Activated naive CD4-positive, alpha-beta T cell treated with anti-CD3 and anti-CD28 coated beads, Interleukin-2, amount 50 U/mL, for 72 hours (primary cell): ENCODE data around the gene ITIH5. TPM values are rescaled to one million over a fixed set of nuclear protein-coding genes. Genes with fewer than 3 reads are reported as not detected.

Source experiments
- ATAC-seq, 2 donors: fragments of 150-1000 bp; cut with Tn5 transposase; 2 replicates each; pipeline ENCODE4 v1.10.0; 2021; ENCODE audit warnings: mild to moderate bottlenecking in 2 of 2, moderate library complexity in 2 of 2
- DNase-seq, 2 donors: peaks; one replicate each; pipeline ENCODE4 v3.0.0; 2021 to 2022; ENCODE audit warnings: low spot score in 2 of 2
- H3K27ac Mint-ChIP-seq, 2 donors: one replicate each; pipeline ENCODE4 v1.8.0; 2022; ENCODE audit warnings: mild to moderate bottlenecking in 2 of 2, mixed read lengths in 2 of 2
- H3K36me3 Mint-ChIP-seq, 2 donors: one replicate each; pipeline ENCODE4 v1.8.0; 2022; ENCODE audit warnings: mixed read lengths in 2 of 2
- H3K9me3 Mint-ChIP-seq, 2 donors: one replicate each; pipeline ENCODE4 v1.8.0; 2022; ENCODE audit warnings: mixed read lengths in 2 of 2
- total RNA-seq, 2 donors: library from RNA; stranded (reverse); gene quantifications; one replicate each; pipeline ENCODE4 v1.2.3, GENCODE V29; 2022

The ITIH5 gene
- total RNA-seq, 2 donors from 2014 or later: 0.21 TPM; not detected in 1

DNA sequence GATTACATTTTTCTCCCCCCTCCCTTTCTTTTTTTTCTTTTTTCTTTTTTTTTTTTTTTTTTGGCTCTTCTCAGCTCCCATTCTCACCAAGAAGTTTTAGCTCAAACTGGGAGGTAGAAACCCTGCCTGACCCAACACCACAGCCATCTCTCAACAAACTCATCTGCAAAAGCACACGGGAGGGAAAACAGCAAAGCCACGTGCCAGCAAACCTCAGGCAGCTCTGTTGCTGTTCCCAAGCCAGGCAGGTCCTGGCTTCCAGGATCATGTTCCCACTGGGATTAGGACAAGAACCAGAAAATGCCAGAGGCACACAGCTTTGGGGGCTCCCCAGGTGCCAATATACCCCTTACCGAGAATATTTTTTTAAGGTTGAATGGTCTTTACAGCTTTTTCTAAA is 56.7 kb downstream of the ITIH5 start:
- Mint-ChIP-seq H3K27ac (peak overlapping the region in 1 of 2 donors; percentile 79), H3K9me3 (no peaks in the 10 kb centered on the region), H3K36me3 (no peaks in the 10 kb centered on the region)
- ATAC-seq: no peak
- no peak for DNase-seq

DNA sequence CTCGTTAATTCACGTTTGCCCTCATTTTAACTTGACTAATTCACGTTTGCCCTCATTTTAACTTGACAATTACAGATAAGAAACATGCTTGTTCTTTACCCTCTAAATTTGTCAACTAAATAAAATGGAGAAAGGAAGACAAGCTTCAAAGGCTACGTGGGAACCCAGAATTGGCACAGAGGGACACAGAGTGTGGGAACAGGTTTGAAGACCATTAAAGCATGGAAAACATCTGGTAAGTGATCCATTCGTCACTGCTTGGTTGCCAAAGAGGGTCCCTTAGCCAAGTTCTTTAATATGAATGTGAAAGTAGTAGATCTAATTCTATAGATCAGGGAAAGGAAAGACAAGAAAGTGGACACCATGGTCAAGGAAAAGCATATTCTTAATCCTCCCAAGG is 57.2 kb downstream of the ITIH5 start:
- Mint-ChIP-seq H3K9me3 (no peaks in the 10 kb centered on the region), H3K36me3 (no peaks in the 10 kb centered on the region), H3K27ac (no peak overlapping the region)
- no peak for DNase-seq
- ATAC-seq: no peak

GRCh38 chr10:7608001-7608400 is 58.8 kb downstream of the ITIH5 start:
- Mint-ChIP-seq H3K9me3 (no peaks in the 10 kb centered on the region), H3K27ac (peak overlapping the region in 1 of 2 donors; percentile 76), H3K36me3 (no peaks in the 10 kb centered on the region)
- ATAC-seq (no peak), DNase-seq (no peak)

GRCh38 chr10:7606951-7607404 is 59.8 kb downstream of the ITIH5 start:
- Mint-ChIP-seq H3K36me3 (no peaks in the 10 kb centered on the region), H3K27ac (no peak overlapping the region), H3K9me3 (no peaks in the 10 kb centered on the region)
- DNase-seq: no peak
- ATAC-seq: no peak

GRCh38 chr10:7605565-7606295 is 61.0 kb downstream of the ITIH5 start:
- H3K36me3 Mint-ChIP-seq: no peaks in the 10 kb centered on the region
- H3K9me3 Mint-ChIP-seq: no peaks in the 10 kb centered on the region
- ATAC-seq (no peak), DNase-seq (no peak)
- H3K27ac Mint-ChIP-seq: no peak overlapping the region

- no peaks in the 10 kb centered on the region for H3K9me3 Mint-ChIP-seq
- no peaks in the 10 kb centered on the region for H3K36me3 Mint-ChIP-seq
- ATAC-seq (no peak), DNase-seq (no peak)
- H3K27ac Mint-ChIP-seq: no peak overlapping the region
Measured at GRCh38 chr10:7601023-7601656, 65.6 kb downstream of the ITIH5 start.

DNA sequence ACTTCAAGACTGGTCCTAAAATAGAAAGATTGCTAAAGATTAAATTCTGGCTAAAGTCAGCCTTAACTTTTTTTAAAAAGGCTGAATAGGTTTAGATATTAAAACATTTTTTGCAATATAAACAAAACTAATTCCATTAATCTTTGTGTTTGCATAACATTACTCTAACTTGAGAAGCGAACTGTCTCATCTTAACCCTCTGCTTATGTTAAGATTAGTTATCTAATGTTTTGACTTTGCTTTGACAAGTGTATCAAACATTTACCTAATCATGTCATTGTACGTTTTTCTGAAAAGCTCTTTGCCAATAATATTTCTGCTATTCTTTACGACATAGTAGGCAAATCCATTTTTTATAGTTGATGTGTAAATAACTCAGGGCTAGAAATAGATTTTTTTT is 68.0 kb downstream of the ITIH5 start:
- no peak for DNase-seq
- Mint-ChIP-seq H3K36me3 (no peaks in the 10 kb centered on the region), H3K27ac (no peak overlapping the region), H3K9me3 (no peaks in the 10 kb centered on the region)
- ATAC-seq: no peak

- ATAC-seq (no peak), DNase-seq (no peak)
- Mint-ChIP-seq H3K27ac (no peak overlapping the region), H3K9me3 (no peaks in the 10 kb centered on the region), H3K36me3 (no peaks in the 10 kb centered on the region)
Measured at GRCh38 chr10:7596356-7596755, 70.4 kb downstream of the ITIH5 start.

DNA sequence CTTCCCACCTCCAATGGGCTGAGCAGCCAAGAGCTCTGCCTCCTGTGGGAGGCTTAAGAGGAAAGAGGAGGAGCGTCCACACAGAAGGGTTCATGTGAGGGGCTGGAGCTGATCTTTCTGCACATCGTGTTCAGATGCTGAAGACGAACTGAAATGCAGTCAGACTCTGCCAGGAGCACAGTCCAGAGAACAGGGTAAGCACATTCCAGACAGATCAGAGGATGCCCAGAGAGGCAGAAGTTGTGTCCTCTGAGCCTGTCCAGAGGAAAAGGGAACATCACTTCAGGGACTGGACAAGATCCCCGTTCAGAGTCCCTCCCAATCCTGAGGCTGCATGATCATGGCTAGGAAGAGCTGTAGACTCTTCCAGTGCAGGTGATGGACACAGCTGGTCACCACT is 72.9 kb downstream of the ITIH5 start:
- no peak for ATAC-seq
- no peak for DNase-seq
- Mint-ChIP-seq H3K36me3 (no peaks in the 10 kb centered on the region), H3K9me3 (no peaks in the 10 kb centered on the region), H3K27ac (no peak overlapping the region)

DNA sequence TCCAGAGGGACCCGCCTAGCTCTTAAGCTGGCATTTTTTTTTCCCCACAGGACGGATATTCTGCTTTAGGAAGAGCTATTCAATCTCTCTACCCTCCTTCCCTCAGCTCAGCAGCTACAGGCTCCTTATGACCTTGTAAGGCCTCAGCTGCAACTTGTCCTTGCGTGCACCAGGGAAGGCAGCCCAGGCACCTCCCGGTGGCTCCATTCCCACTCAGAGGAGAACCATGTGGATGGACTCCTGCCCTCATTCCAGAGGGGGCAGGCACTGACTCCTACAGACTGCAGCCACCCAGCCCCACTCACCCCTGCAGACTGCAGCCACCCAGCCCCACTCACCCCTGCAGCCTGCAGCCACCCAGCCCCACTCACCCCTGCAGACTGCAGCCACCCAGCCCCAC is 73.7 kb downstream of the ITIH5 start:
- H3K9me3 Mint-ChIP-seq: no peaks in the 10 kb centered on the region

GRCh38 chr10:7592627-7593026 is 74.1 kb downstream of the ITIH5 start:
- Mint-ChIP-seq H3K9me3 (no peaks in the 10 kb centered on the region), H3K27ac (no peak overlapping the region), H3K36me3 (no peaks in the 10 kb centered on the region)
- ATAC-seq (no peak), DNase-seq (no peak)

More for the DNA sequence above, 73.7 kb downstream of the ITIH5 start:
- DNase-seq: no peak
- ATAC-seq: no peak
- H3K36me3 Mint-ChIP-seq: no peaks in the 10 kb centered on the region
- no peak overlapping the region for H3K27ac Mint-ChIP-seq

DNA sequence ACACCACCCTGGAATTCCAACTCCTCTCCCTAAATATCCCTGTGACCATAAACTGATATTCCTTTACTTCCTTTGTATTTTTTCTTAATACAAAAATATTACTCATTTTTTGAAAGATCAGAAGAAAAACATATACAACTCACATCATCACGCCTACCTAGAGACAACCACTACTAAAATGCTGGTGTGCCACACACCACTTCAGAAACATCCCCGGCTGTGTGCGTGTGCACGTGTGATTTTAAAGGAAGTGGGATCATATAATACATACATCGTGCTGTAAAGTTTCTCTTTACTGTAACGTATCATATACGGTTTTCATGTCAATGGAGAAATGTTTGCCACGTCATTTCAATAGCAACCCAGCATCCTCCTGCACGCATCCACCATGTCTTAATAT is 76.5 kb downstream of the ITIH5 start:
- no peaks in the 10 kb centered on the region for H3K36me3 Mint-ChIP-seq
- ATAC-seq: no peak
- H3K27ac Mint-ChIP-seq: no peak overlapping the region

GRCh38 chr10:7589748-7590147 is 77.0 kb downstream of the ITIH5 start:
- H3K27ac Mint-ChIP-seq: no peak overlapping the region
- no peaks in the 10 kb centered on the region for H3K36me3 Mint-ChIP-seq
- DNase-seq (no peak), ATAC-seq (no peak)
- H3K9me3 Mint-ChIP-seq: no peaks in the 10 kb centered on the region

More for the DNA sequence above, 76.5 kb downstream of the ITIH5 start:
- no peak for DNase-seq
- H3K9me3 Mint-ChIP-seq: no peaks in the 10 kb centered on the region

GRCh38 chr10:7587865-7588188 is 78.9 kb downstream of the ITIH5 start:
- DNase-seq (no peak), ATAC-seq (no peak)
- no peaks in the 10 kb centered on the region for H3K36me3 Mint-ChIP-seq
- peak overlapping the region in 1 of 2 donors; percentile 65 for H3K27ac Mint-ChIP-seq
- no peaks in the 10 kb centered on the region for H3K9me3 Mint-ChIP-seq

GRCh38 chr10:7587168-7587864 is 79.5 kb downstream of the ITIH5 start:
- no peaks in the 10 kb centered on the region for H3K9me3 Mint-ChIP-seq
- DNase-seq: no peak
- no peaks in the 10 kb centered on the region for H3K36me3 Mint-ChIP-seq
- no peak for ATAC-seq
- H3K27ac Mint-ChIP-seq: no peak overlapping the region

DNA sequence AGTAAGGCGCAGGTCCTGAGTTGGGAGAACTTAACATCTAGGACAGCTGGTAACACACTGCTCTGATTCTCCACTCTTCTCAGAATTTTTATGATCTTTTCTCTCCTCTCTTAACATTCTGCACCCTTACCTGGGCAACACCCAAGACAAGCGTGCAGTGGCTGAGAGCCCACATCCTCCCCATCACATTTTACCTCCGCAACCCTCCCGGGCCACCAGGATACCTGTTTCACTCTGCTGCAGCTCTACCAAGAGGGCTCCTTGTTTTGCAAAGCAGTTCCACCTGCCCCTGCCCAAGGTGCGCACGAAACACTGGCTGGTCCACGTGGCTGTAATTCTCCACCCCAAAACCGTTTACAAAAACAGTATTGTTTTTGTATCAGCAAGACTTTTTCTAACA is 81.5 kb downstream of the ITIH5 start:
- no peak for ATAC-seq
- Mint-ChIP-seq H3K9me3 (no peaks in the 10 kb centered on the region), H3K27ac (no peak overlapping the region), H3K36me3 (no peaks in the 10 kb centered on the region)
- no peak for DNase-seq

- H3K9me3 Mint-ChIP-seq: no peaks in the 10 kb centered on the region
- H3K36me3 Mint-ChIP-seq: no peaks in the 10 kb centered on the region
- ATAC-seq (no peak), DNase-seq (no peak)
- H3K27ac Mint-ChIP-seq: no peak overlapping the region
Measured at GRCh38 chr10:7583626-7584025, 83.1 kb downstream of the ITIH5 start.

- DNase-seq: no peak
- no peak overlapping the region for H3K27ac Mint-ChIP-seq
- no peak for ATAC-seq
- no peaks in the 10 kb centered on the region for H3K9me3 Mint-ChIP-seq
- no peaks in the 10 kb centered on the region for H3K36me3 Mint-ChIP-seq
Measured at GRCh38 chr10:7580520-7580919, 86.2 kb downstream of the ITIH5 start.
